PC-3 (cell line): Measurements from ENCODE around the gene GIT2. TPM values are rescaled to one million over a fixed set of nuclear protein-coding genes. Genes with fewer than 3 reads are reported as not detected.

Experiments
- ATAC-seq: fragments of 200-7000 bp; cut with Tn5 transposase; 2 replicates; pipeline ENCODE4 v1.9.1; 2020; ENCODE audit warnings: mild to moderate bottlenecking, moderate library complexity
- BruUV-seq: library from RNA; stranded (reverse); fragments of 400-500 nt; replicated peaks from 2 replicates; lab custom pipeline; 2021; lab: Mats Ljungman, UMichigan
- CTCF ChIA-PET: fragments of 300-600 bp; sonication (Branson Sonifier 250); formaldehyde crosslinking; loops from one replicate; lab custom pipeline; 2022; ENCODE audit warnings: antibody characterized with exemption; lab: Charles Lee
- POLR2A ChIA-PET: fragments of 300-600 bp; sonication (Branson Sonifier 250); formaldehyde crosslinking; loops from one replicate; lab custom pipeline; 2022; ENCODE audit warnings: antibody characterized with exemption; ENCODE audit not compliant: unreplicated experiment; lab: Charles Lee
- DNase-seq: peaks from one replicate; pipeline ENCODE4 v3.0.0-alpha.2; 2015
- H2AFZ ChIP-seq: fragments of 300-600 bp; sonication (generic); 2 replicates; pipeline ENCODE4 v1.6.0; 2016; ENCODE audit warnings: antibody characterized with exemption, low read length
- H3F3A ChIP-seq: fragments of 300-600 bp; sonication (generic); one replicate; pipeline ENCODE4 v1.6.0; 2017; ENCODE audit warnings: antibody characterized with exemption, low read length, control low read depth, mild to moderate bottlenecking; ENCODE audit not compliant: unreplicated experiment
- H3K27ac ChIP-seq: fragments of 300-600 bp; sonication (generic); 2 replicates; pipeline ENCODE4 v1.5.1; 2016; ENCODE audit warnings: mild to moderate bottlenecking, low read length
- H3K27me3 ChIP-seq: fragments of 300-600 bp; sonication (generic); 2 replicates; pipeline ENCODE4 v1.6.1; 2016; ENCODE audit warnings: low read length, mixed read lengths
- H3K36me3 ChIP-seq: fragments of 300-600 bp; sonication (generic); 2 replicates; pipeline ENCODE4 v1.6.1; 2016; ENCODE audit warnings: low read depth, mixed run types, low read length, mixed read lengths
- H3K4me1 ChIP-seq: fragments of 300-600 bp; sonication (generic); 2 replicates; pipeline ENCODE4 v1.5.1; 2016; ENCODE audit warnings: low read length; ENCODE audit not compliant: insufficient read depth
- H3K4me2 ChIP-seq: fragments of 300-600 bp; sonication (generic); 2 replicates; pipeline ENCODE4 v1.6.0; 2016; ENCODE audit warnings: low read length
- H3K4me3 ChIP-seq: fragments of 300-600 bp; sonication (generic); 2 replicates; pipeline ENCODE4 v1.5.1; 2016; ENCODE audit warnings: mild to moderate bottlenecking, low read length, mixed read lengths
- H3K79me2 ChIP-seq: fragments of 300-600 bp; sonication (generic); 2 replicates; pipeline ENCODE4 v1.6.1; 2017; ENCODE audit warnings: low read length, mixed read lengths
- H3K9ac ChIP-seq: fragments of 300-600 bp; sonication (generic); 2 replicates; pipeline ENCODE4 v1.6.0; 2016; ENCODE audit warnings: mild to moderate bottlenecking, low read length
- H3K9me2 ChIP-seq: fragments of 300-600 bp; sonication (generic); replicated peaks from 2 replicates; pipeline ENCODE4 v1.6.1; 2016; ENCODE audit warnings: mixed run types, low read length, mixed read lengths
- H3K9me3 ChIP-seq: fragments of 300-600 bp; sonication (generic); 2 replicates; pipeline ENCODE4 v1.6.1; 2016; ENCODE audit warnings: low read length, mixed read lengths
- H4K20me1 ChIP-seq: fragments of 300-600 bp; sonication (generic); 2 replicates; pipeline ENCODE4 v1.6.1; 2016; ENCODE audit warnings: low read length, mixed read lengths
- EZH2 ChIP-seq: fragments of 300-600 bp; sonication (generic); IDR thresholded peaks from one replicate; pipeline ENCODE4 v1.6.1; 2017; ENCODE audit warnings: antibody characterized with exemption, mild to moderate bottlenecking, low read length; ENCODE audit not compliant: unreplicated experiment
- EZH2phosphoT487 ChIP-seq: fragments of 300-600 bp; sonication (generic); IDR thresholded peaks from 2 replicates; pipeline ENCODE4 v1.6.1; 2018; ENCODE audit warnings: mild to moderate bottlenecking, antibody characterized with exemption, low read length, borderline replicate concordance
- intact Hi-C: fragments of 100-400 bp; cut with micrococcal nuclease; formaldehyde crosslinking; loops from 2 replicates; pipeline ENCODE4 v1.9.0; 2023
- total RNA-seq: library from RNA; depleted of rRNA; stranded (reverse); fragments of >200 nt; gene quantifications from 2 replicates; pipeline ENCODE4 v1.2.3, GENCODE V29; 2014
- TF ChIP-seq, protein P1 (sequence below): fragments of 300-600 bp; sonication (generic); conservative IDR thresholded peaks from 2 replicates; pipeline ENCODE4 v1.5.1; 2017; ENCODE audit warnings: antibody characterized with exemption, low read depth, mild to moderate bottlenecking, low read length

GIT2 gene
- total RNA-seq, 1 experiment from 2014 or later = 26.8 TPM

DNA sequence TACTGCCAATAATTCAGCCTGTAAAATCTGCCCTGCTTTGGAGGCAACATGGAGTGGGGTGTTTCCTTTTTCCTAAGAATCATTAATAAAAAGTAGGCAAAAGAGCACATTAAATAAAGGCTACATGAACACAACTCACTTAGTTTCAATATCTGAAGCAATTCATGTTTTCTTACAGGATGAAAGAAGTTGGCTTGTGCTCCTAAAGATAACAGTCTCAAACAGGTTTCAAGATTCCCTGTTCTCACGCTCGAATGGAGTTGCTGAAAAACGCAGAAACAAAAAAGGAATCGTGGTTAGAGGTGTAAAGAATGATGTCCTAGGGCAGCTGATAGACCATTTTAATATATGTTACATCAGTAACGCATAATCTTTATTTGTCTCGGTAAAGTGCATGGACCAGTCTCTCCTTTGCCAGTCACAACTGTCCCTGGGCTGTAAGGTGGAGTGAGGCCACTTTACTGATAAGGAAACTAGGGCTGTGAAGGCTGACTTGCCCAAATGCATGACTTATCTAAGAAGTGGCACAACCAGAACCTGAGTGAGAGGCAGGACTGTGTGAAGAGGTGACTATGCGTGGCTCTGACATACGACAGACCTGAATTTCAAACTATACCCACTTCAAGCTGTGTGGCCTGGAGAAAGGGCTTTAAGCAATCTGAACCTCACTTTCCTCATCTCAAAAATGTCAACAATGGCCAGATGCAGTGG is 12.6 kb downstream of the GIT2 start:
- DNase-seq = no peak
- Histone ChIP-seq H3K79me2 (no peaks in the 10 kb centered on the region), H3K27me3 (no peaks in the 10 kb centered on the region), H3K9me3 (no peaks in the 10 kb centered on the region), H3K4me2 (no peak overlapping the region), H2AFZ (no peak overlapping the region), H3F3A (peaks cover 3% of the 10 kb centered on the region), H4K20me1 (no peaks in the 10 kb centered on the region), H3K4me3 (no peak overlapping the region), H3K9ac (no peak overlapping the region), H3K9me2 (no peaks in the 10 kb centered on the region), H3K36me3 (peaks cover 56% of the 10 kb centered on the region), H3K4me1 (peaks cover 4% of the 10 kb centered on the region), H3K27ac (no peak overlapping the region)
- no peak for ATAC-seq
- ChIA-PET POLR2A (no interaction called here), CTCF (no interaction called here)
- intact Hi-C loops = no loop called here
- TF ChIP-seq, protein P1, sequence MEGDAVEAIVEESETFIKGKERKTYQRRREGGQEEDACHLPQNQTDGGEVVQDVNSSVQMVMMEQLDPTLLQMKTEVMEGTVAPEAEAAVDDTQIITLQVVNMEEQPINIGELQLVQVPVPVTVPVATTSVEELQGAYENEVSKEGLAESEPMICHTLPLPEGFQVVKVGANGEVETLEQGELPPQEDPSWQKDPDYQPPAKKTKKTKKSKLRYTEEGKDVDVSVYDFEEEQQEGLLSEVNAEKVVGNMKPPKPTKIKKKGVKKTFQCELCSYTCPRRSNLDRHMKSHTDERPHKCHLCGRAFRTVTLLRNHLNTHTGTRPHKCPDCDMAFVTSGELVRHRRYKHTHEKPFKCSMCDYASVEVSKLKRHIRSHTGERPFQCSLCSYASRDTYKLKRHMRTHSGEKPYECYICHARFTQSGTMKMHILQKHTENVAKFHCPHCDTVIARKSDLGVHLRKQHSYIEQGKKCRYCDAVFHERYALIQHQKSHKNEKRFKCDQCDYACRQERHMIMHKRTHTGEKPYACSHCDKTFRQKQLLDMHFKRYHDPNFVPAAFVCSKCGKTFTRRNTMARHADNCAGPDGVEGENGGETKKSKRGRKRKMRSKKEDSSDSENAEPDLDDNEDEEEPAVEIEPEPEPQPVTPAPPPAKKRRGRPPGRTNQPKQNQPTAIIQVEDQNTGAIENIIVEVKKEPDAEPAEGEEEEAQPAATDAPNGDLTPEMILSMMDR = no peak
- no TSS peak for BruUV-seq

DNA sequence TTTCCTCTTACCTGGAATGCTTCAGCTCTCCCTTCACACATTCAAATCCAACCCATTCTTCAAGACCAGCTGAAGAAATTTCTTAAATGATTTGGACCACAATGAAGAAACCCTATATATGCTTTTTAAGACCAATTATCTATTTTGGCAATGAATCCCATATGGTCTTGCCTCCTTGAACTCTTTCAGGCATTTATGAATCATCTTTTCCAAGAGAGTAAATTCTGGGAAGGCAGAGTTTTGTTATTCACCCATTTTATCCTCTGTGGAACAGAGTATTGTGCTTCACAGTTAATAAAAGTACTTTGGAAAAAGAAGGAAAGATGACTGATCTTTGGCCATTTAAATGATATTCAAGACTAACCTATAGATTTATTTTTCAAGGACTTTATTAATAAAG is 14.0 kb downstream of the GIT2 start:
- H3K27ac ChIP-seq = no peak overlapping the region
- intact Hi-C loops = no loop called here
- H2AFZ ChIP-seq = no peak overlapping the region
- no peaks in the 10 kb centered on the region for H3K9me2 ChIP-seq
- no peaks in the 10 kb centered on the region for H3K27me3 ChIP-seq
- H3K4me3 ChIP-seq = no peak overlapping the region
- no peak overlapping the region for H3K9ac ChIP-seq
- BruUV-seq = no TSS peak
- H3K4me2 ChIP-seq = no peak overlapping the region
- TF ChIP-seq EZH2phosphoT487 = no peak
- TF ChIP-seq EZH2 = no peak
- TF ChIP-seq, protein P1 = no peak
- no peaks in the 10 kb centered on the region for H3K9me3 ChIP-seq
- peaks cover 62% of the 10 kb centered on the region for H3K36me3 ChIP-seq
- H4K20me1 ChIP-seq = no peaks in the 10 kb centered on the region
- no peak for ATAC-seq
- no peaks in the 10 kb centered on the region for H3K4me1 ChIP-seq
- POLR2A ChIA-PET = no interaction called here
- H3F3A ChIP-seq = no peaks in the 10 kb centered on the region
- CTCF ChIA-PET = no interaction called here
- no peaks in the 10 kb centered on the region for H3K79me2 ChIP-seq
- DNase-seq = no peak

DNA sequence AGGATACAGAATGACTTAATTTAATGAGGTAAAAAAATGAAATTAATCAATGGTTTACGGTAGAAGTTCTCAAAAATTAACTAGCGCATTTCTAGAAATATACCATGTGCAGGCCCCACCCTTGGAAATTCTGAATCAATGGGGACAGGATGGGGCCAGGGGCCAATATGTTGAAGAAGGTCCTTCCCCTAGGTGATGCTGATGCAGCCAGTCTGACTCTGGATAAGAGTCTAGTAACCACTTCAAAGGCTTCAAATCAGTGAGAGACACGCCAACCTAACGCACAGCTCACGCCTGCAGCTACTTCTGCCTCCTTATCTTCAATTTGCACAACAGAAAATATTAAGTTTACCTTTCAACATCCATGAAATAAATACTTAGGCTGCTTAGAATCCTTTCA is 14.9 kb downstream of the GIT2 start:
- ATAC-seq = no peak
- TF ChIP-seq, protein P1 = no peak
- TF ChIP-seq EZH2 (no peak), EZH2phosphoT487 (no peak)
- no TSS peak for BruUV-seq
- no peaks in the 10 kb centered on the region for H3K27me3 ChIP-seq
- intact Hi-C loops = no loop called here
- H3F3A ChIP-seq = no peaks in the 10 kb centered on the region
- no peaks in the 10 kb centered on the region for H4K20me1 ChIP-seq
- H3K4me3 ChIP-seq = no peak overlapping the region
- no peak overlapping the region for H3K4me2 ChIP-seq
- ChIA-PET POLR2A (no interaction called here), CTCF (no interaction called here)
- H3K36me3 ChIP-seq = peaks cover 62% of the 10 kb centered on the region
- H3K27ac ChIP-seq = no peak overlapping the region
- H3K9ac ChIP-seq = no peak overlapping the region
- DNase-seq = no peak
- no peaks in the 10 kb centered on the region for H3K9me3 ChIP-seq
- no peaks in the 10 kb centered on the region for H3K4me1 ChIP-seq
- H2AFZ ChIP-seq = no peak overlapping the region
- H3K9me2 ChIP-seq = no peaks in the 10 kb centered on the region
- H3K79me2 ChIP-seq = no peaks in the 10 kb centered on the region
